ENCODE data around the gene DKKL1. TPM values are rescaled to one million over a fixed set of nuclear protein-coding genes. Genes with fewer than 3 reads are reported as not detected.
A peak's percentile ranks its signal among the peaks of the same experiment; 100 is the strongest.

DKKL1 gene
- total and polyA plus RNA-seq, 8 donors = 0.12 to 1.3 (median 0.46) TPM; not detected in 3

DNA sequence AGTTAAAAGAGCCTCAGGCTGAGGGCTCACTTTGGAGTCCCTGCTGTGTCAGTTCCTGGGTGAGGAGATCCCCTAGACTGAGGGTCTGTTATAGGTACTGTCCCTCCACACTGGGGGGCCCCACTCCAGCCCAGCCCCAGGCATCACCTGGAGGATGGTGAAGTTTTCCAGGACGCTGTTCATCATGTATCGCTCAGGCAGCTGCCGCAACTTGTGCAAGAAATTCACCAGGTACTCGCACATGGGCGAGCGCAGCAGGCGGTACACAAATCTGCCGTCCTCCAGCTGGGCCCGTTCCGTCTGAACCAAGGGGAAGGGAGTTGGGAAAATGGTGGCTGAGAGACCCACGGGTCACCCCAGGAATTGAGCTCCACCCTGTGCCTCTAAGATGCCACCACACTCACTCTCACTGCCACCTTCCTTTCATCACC lies 21.4 kb upstream of the DKKL1 start:
- ATAC-seq = no peak
- intact Hi-C loops (cut with DNase I) = no loop called here
- no peak for TF ChIP-seq CTCF (IDR thresholded peaks at IDR 0.05)
- no peaks in the 10 kb centered on the region for H3K9me3 ChIP-seq
- H3K36me3 ChIP-seq = peaks cover 0 to 29% (median 10%) of the 10 kb centered on the region in 3 donors
- no peak overlapping the region for H3K4me3 ChIP-seq
- DNase-seq = peak in 2 of 6 donors; percentile 28 to 38
- no peak overlapping the region for H3K27ac ChIP-seq
- no peaks in the 10 kb centered on the region for H3K27me3 ChIP-seq
- H3K4me1 ChIP-seq = peaks cover 0 to 6% (median 0%) of the 10 kb centered on the region in 3 donors
- no peak for FAIRE-seq
- 91 to 95% methylated on average over 11 of the region's 11 CpGs for WGBS, 2 donors

DNA sequence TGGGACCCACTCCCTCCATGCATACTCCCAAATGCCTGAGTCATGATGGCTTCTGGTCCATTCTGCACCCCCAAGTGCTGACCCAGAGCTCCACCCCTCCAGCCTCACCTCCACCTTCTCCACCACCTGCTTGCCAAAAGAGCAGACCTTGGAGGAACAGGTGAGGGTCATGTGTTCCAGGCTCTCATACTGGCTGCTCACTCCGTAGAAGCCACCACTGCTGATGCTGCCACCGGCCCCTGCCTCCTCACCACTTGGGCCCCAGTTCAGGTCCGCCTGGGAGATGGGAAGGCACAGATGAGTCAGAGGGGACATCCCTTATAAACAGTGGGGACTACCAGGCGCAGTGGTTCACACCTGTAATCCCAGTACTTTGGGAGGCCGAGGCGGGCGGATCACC lies 20.6 kb upstream of the DKKL1 start:
- FAIRE-seq (no peak), DNase-seq (peak in 2 of 6 donors; percentile 21 to 42), ATAC-seq (no peak)
- TF ChIP-seq CTCF (IDR thresholded peaks at IDR 0.05) = no peak
- Histone ChIP-seq H3K4me1 (peaks cover 0 to 6% (median 0%) of the 10 kb centered on the region in 3 donors), H3K27me3 (no peaks in the 10 kb centered on the region), H3K36me3 (peaks cover 0 to 29% (median 10%) of the 10 kb centered on the region in 3 donors), H3K9me3 (no peaks in the 10 kb centered on the region), H3K27ac (no peak overlapping the region), H3K4me3 (no peak overlapping the region)
- intact Hi-C loops (cut with DNase I) = no loop called here
- WGBS, 2 donors = 90 to 96% methylated on average over 6 to 7 of the region's 7 CpGs

GRCh38 chr19:49344505-49345423 lies 18.9 kb upstream of the DKKL1 start:
- intact Hi-C loops (cut with DNase I) = no loop called here
- peaks cover 0 to 29% (median 10%) of the 10 kb centered on the region in 3 donors for H3K36me3 ChIP-seq
- 91% methylated on average over 11 of the region's 11 CpGs for WGBS, 2 donors

GRCh38 chr19:49347191-49347590 lies 16.5 kb upstream of the DKKL1 start:
- intact Hi-C loops (cut with DNase I) = no loop called here
- DNase-seq (peak in 1 of 6 donors; percentile 57), ATAC-seq (no peak), FAIRE-seq (no peak)
- H3K4me3 ChIP-seq = no peak overlapping the region
- H3K9me3 ChIP-seq = no peaks in the 10 kb centered on the region
- H3K27me3 ChIP-seq = no peaks in the 10 kb centered on the region
- H3K36me3 ChIP-seq = peaks cover 0 to 26% (median 10%) of the 10 kb centered on the region in 3 donors
- H3K4me1 ChIP-seq = peaks cover 0 to 4% (median 0%) of the 10 kb centered on the region in 3 donors
- WGBS, 2 donors = 97% methylated on average over 15 of the region's 15 CpGs
- no peak overlapping the region for H3K27ac ChIP-seq
- TF ChIP-seq CTCF (IDR thresholded peaks at IDR 0.05) = no peak

More at GRCh38 chr19:49344505-49345423, 18.9 kb upstream of the DKKL1 start:
- ATAC-seq (no peak), FAIRE-seq (no peak), DNase-seq (peak in 2 of 6 donors; percentile 12 to 25)
- Histone ChIP-seq H3K4me1 (peaks cover 0 to 10% (median 0%) of the 10 kb centered on the region in 3 donors), H3K27me3 (no peaks in the 10 kb centered on the region), H3K27ac (no peak overlapping the region), H3K9me3 (no peaks in the 10 kb centered on the region), H3K4me3 (no peak overlapping the region)
- no peak for TF ChIP-seq CTCF (IDR thresholded peaks at IDR 0.05)

Measured in pancreas (tissue), 10 donors.